Endodermal cell (in vitro differentiated cells): Measurements from ENCODE around the gene SPN. TPM values are rescaled to one million over a fixed set of nuclear protein-coding genes. Genes with fewer than 3 reads are reported as not detected.
A peak's percentile ranks its signal among the peaks of the same experiment; 100 is the strongest.
"Not testable (repeated sequence)": the region's sequence is repeated elsewhere in the genome, so short reads cannot be mapped to it uniquely, and the experiment has no call there.

Experiments used
- DNase-seq: peaks from one replicate; pipeline ENCODE4 v3.0.0-alpha.2; 2017
- H3K27ac ChIP-seq: 2 replicates; pipeline ENCODE4 v1.5.1; 2013; ENCODE audit warnings: mild to moderate bottlenecking, low read depth, low read length, moderate library complexity
- H3K27me3 ChIP-seq: 2 replicates; pipeline ENCODE4 v1.6.1; 2013; ENCODE audit warnings: mild to moderate bottlenecking, low read length, moderate library complexity; ENCODE audit not compliant: insufficient read depth, control insufficient read depth, poor library complexity, severe bottlenecking
- H3K36me3 ChIP-seq: 2 replicates; pipeline ENCODE4 v1.7.0; 2013; ENCODE audit warnings: mild to moderate bottlenecking, low read length, moderate library complexity; ENCODE audit not compliant: control insufficient read depth, insufficient read depth
- H3K4me1 ChIP-seq: one replicate; pipeline ENCODE4 v1.7.0; 2013; ENCODE audit warnings: low read length; ENCODE audit not compliant: control insufficient read depth, insufficient read depth
- H3K4me3 ChIP-seq: 2 replicates; pipeline ENCODE4 v1.5.1; 2013; ENCODE audit warnings: mild to moderate bottlenecking, low read length, moderate library complexity
- H3K9ac ChIP-seq: 2 replicates; pipeline ENCODE4 v1.6.1; 2013; ENCODE audit warnings: mild to moderate bottlenecking, low read length, moderate library complexity; ENCODE audit not compliant: poor library complexity, severe bottlenecking; ENCODE audit errors: extremely low read depth
- H3K9me3 ChIP-seq: 2 replicates; pipeline ENCODE4 v1.6.1; 2013; ENCODE audit warnings: mild to moderate bottlenecking, low read length, moderate library complexity; ENCODE audit not compliant: control insufficient read depth
- H3K27ac Mint-ChIP-seq: 2 replicates; pipeline ENCODE4 v1.8.0; 2020; ENCODE audit warnings: mixed read lengths
- H3K27me3 Mint-ChIP-seq: 2 replicates; pipeline ENCODE4 v1.8.0; 2021; ENCODE audit warnings: mild to moderate bottlenecking, mixed read lengths; ENCODE audit not compliant: insufficient read depth
- H3K36me3 Mint-ChIP-seq: 2 replicates; pipeline ENCODE4 v1.8.0; 2020; ENCODE audit warnings: low read depth, mixed read lengths
- H3K4me1 Mint-ChIP-seq: 2 replicates; pipeline ENCODE4 v1.8.0; 2020; ENCODE audit warnings: mixed read lengths
- H3K4me3 Mint-ChIP-seq: 2 replicates; pipeline ENCODE4 v1.8.0; 2020; ENCODE audit warnings: mild to moderate bottlenecking, moderate library complexity, mixed read lengths
- H3K9me3 Mint-ChIP-seq: 2 replicates; pipeline ENCODE4 v1.8.0; 2020; ENCODE audit warnings: mild to moderate bottlenecking, mixed read lengths
- CTCF ChIP-seq: fragments of 200-600 bp; sonication (generic); conservative IDR thresholded peaks from 2 replicates; pipeline ENCODE4 v1.5.0; 2021; ENCODE audit warnings: antibody characterized with exemption, mild to moderate bottlenecking
- WGBS, 2 experiments: methylation state at CpG; one replicate each; pipeline versions ENCODE4 v1.1.5 to v1.1.7; 2013; ENCODE audit warnings: missing lambda C conversion rate in 2 of 2, mixed read lengths in 1 of 2; ENCODE audit not compliant: insufficient coverage in 1 of 2, insufficient read length in 1 of 2; 5-methylcytosine and 5-hydroxymethylcytosine counted together
- total RNA-seq, 2 donors: library from RNA; stranded (reverse); fragmentation: NEBNext Ultra II Directional in 1 of 2; extraction: Animal tissue kit (Norgen Biotek cat#: 25700) in 1 of 2; gene quantifications; 2 replicates in 1 of 2; 3 replicates in 1 of 2; pipeline ENCODE4 v1.2.1, GENCODE V29; 2021

The SPN gene
- total RNA-seq, 2 donors from 2014 or later = 0.86 TPM; not detected in 1

DNA sequence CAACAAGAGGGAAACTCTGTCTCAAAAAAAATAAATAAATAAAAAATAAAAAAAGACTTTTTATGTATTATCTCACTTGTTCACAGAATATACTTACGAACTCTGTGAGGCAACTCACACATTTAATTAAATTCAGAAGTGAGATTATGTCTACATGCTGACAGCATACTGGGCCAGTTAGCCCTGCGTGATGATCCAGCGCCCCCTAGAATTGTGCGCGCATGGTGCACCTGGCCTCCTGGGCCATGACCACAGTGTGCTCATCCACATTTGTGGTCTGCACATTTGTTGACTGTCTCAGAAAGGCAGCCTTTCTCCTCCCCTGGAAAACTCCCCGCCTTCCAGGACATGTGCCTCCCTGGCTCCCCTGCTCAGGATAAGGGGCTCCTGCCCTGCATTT lies 42.5 kb upstream of the SPN start:
- H3K27me3 ChIP-seq, H3K36me3 Mint-ChIP-seq, H3K27me3 Mint-ChIP-seq, H3K9me3 Mint-ChIP-seq, H3K27ac Mint-ChIP-seq, H3K4me3 ChIP-seq, H3K4me1 ChIP-seq, H3K4me3 Mint-ChIP-seq, H3K9ac ChIP-seq, H3K27ac ChIP-seq, H3K9me3 ChIP-seq, H3K4me1 Mint-ChIP-seq, H3K36me3 ChIP-seq: not testable (repeated sequence)
- DNase-seq = peak; percentile 80
- 96 to 100% methylated on average over 1 to 5 of the region's 6 CpGs for WGBS, 2 experiments
- peak; percentile 74 for TF ChIP-seq CTCF

DNA sequence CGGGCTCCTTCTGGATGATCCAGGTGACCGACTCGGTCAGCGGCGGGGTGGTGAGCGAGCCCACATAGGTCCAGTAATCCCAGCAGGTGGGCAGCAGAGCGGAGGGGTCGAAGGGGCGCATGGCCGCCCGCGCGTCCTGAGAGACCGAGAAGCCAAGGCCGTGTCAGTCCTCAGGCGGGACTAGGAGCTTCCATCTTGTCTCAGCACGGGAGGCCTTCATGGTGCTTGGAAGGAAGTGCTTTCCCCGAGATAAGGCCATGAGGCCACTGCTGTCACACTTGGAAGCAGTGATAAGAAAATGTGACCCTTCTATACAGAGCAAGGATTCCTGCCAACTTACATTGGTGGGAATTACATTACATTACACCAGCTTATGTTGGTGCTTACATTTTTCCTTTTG lies 40.3 kb upstream of the SPN start:
- not testable (repeated sequence) for H3K9me3 Mint-ChIP-seq, H3K4me3 ChIP-seq, DNase-seq, H3K27me3 ChIP-seq, H3K27me3 Mint-ChIP-seq, H3K36me3 ChIP-seq, H3K27ac Mint-ChIP-seq, H3K4me3 Mint-ChIP-seq, H3K9me3 ChIP-seq, H3K4me1 ChIP-seq, H3K27ac ChIP-seq, H3K9ac ChIP-seq, H3K4me1 Mint-ChIP-seq, H3K36me3 Mint-ChIP-seq
- 92 to 100% methylated on average over 9 to 12 of the region's 18 CpGs for WGBS, 2 experiments

DNA sequence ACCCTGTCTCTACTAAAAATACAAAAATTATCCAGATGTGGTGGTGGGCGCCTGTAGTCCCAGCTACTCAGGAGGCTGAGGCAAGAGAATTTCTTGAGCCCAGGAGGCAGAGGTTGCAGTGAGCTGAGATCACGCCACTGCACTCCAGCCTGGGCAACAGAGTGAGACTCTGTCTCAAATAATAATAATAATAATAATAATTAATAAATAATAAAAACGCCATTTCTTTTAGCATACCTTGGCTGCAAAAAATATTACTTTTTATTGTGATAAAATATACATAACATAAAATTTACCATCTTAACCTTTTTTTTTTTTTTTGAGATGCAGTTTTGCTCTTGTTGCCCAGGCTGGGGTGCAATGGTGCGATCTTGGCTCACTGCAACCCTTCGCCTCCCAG lies 39.8 kb upstream of the SPN start:
- not testable (repeated sequence) for H3K9me3 Mint-ChIP-seq, H3K36me3 ChIP-seq, H3K27me3 Mint-ChIP-seq, H3K4me3 ChIP-seq, H3K4me3 Mint-ChIP-seq, H3K36me3 Mint-ChIP-seq, H3K27me3 ChIP-seq, DNase-seq, H3K27ac ChIP-seq, H3K4me1 ChIP-seq, H3K9ac ChIP-seq, H3K4me1 Mint-ChIP-seq, H3K9me3 ChIP-seq, H3K27ac Mint-ChIP-seq
- WGBS, 2 experiments = 93% methylated on average over 1 of the region's 5 CpGs; no CpG with 5 or more reads in 1 of the 2 experiments

DNA sequence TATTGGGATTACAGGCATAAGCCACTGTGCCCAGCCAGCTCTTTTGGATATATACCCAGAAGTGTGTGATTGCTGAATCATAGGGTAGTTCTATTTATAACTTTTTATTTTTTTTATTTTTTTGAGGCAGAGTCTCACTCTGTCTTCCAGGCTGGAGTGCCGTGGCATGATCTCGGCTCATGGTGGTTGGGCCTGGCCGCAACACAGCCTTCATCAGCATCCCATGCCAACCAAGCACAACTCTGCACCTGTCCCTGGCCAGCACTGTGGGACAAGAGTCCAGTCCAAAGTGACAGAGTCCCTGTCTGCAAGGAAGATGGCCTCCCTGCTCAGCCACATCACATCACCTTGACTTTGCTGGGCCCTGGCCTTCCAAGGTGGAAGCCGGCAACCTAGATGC lies 37.9 kb upstream of the SPN start:
- H3K4me1 Mint-ChIP-seq, H3K27ac Mint-ChIP-seq, H3K27me3 ChIP-seq, DNase-seq, H3K4me1 ChIP-seq, H3K4me3 Mint-ChIP-seq, H3K9ac ChIP-seq, H3K27me3 Mint-ChIP-seq, H3K9me3 Mint-ChIP-seq, H3K36me3 Mint-ChIP-seq, H3K9me3 ChIP-seq, H3K36me3 ChIP-seq, H3K4me3 ChIP-seq, H3K27ac ChIP-seq: not testable (repeated sequence)
- 98% methylated on average over 3 of the region's 4 CpGs; no CpG with 5 or more reads in 1 of the 2 experiments for WGBS, 2 experiments

DNA sequence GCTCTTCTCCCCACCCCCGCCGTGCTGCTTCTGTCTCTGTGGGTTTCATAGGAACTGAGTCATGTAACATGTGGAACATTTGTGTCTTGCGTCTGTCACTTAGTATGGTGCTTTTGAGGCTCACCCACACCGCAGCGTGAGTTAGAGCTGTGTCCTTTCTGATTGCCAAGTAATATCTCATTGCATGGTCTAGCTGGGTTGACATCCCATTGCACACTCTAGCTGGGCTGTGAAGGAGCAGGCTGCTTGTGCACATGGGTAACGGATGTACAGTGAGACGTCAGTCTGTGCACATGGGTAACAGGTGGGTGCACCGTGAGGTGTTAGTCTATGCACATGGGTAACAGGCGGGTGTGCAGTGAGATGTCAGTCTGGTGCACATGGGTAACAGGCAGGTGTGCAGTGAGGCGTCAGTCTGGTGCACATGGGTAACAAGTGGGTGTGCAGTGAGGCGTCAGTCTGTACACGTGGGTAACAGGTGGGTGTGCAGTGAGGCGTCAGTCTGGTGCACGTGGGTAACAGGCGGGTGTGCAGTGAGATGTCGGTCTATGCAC lies 36.2 kb upstream of the SPN start:
- H3K9me3 ChIP-seq, H3K4me1 Mint-ChIP-seq, H3K36me3 ChIP-seq, H3K9ac ChIP-seq, H3K27ac ChIP-seq, H3K4me3 ChIP-seq, H3K27ac Mint-ChIP-seq, H3K36me3 Mint-ChIP-seq, DNase-seq, H3K9me3 Mint-ChIP-seq, H3K27me3 Mint-ChIP-seq, H3K4me1 ChIP-seq, H3K4me3 Mint-ChIP-seq, H3K27me3 ChIP-seq: not testable (repeated sequence)
- 93 to 97% methylated on average over 11 to 12 of the region's 16 CpGs for WGBS, 2 experiments

GRCh38 chr16:29627661-29628075 lies 35.4 kb upstream of the SPN start:
- DNase-seq, H3K4me3 Mint-ChIP-seq, H3K9me3 ChIP-seq, H3K4me1 ChIP-seq, H3K36me3 Mint-ChIP-seq, H3K27ac Mint-ChIP-seq, H3K27me3 ChIP-seq, H3K9me3 Mint-ChIP-seq, H3K4me3 ChIP-seq, H3K9ac ChIP-seq, H3K27me3 Mint-ChIP-seq, H3K36me3 ChIP-seq, H3K27ac ChIP-seq, H3K4me1 Mint-ChIP-seq: not testable (repeated sequence)
- 77% methylated on average over 2 of the region's 7 CpGs; no CpG with 5 or more reads in 1 of the 2 experiments for WGBS, 2 experiments
